H1 (cell line): ENCODE data around the gene LYVE1. TPM values are rescaled to one million over a fixed set of nuclear protein-coding genes. Genes with fewer than 3 reads are reported as not detected.

Source experiments
- CTCF ChIA-PET: fragments of 300-600 bp; sonication (Branson Sonifier 250); formaldehyde crosslinking; loops from one replicate; lab custom pipeline; 2021; ENCODE audit not compliant: partially characterized antibody; lab: Charles Lee
- POLR2A ChIA-PET: fragments of 300-600 bp; sonication (Branson Sonifier 250); formaldehyde crosslinking; loops from one replicate; lab custom pipeline; 2021; ENCODE audit warnings: inconsistent platforms; ENCODE audit not compliant: partially characterized antibody; lab: Charles Lee
- DNase-seq, 2 experiments: peaks; one replicate each; pipeline versions ENCODE4 v3.0.0 to v3.0.0-alpha.2; 2010 to 2022; ENCODE audit warnings: low spot score in 2 of 2, low read depth in 1 of 2, mixed read lengths in 1 of 2
- FAIRE-seq: peaks from 2 replicates; lab custom pipeline; 2011; peaks lifted over from hg19 to GRCh38; lab: Jason Lieb, UNC
- H2AFZ ChIP-seq: 2 replicates; pipeline ENCODE4 v1.8.1; 2012; ENCODE audit warnings: low read length, inconsistent platforms
- H2AK5ac ChIP-seq: 2 replicates; pipeline ENCODE4 v1.6.1; 2013; ENCODE audit warnings: low read depth, low read length
- H2BK120ac ChIP-seq: replicated peaks from 2 replicates; pipeline ENCODE3; 2013; ENCODE audit warnings: low read depth, low read length, inconsistent platforms
- H2BK12ac ChIP-seq: 2 replicates; pipeline ENCODE4 v1.6.1; 2013; ENCODE audit warnings: low read depth, low read length
- H2BK15ac ChIP-seq: 2 replicates; pipeline ENCODE4 v1.6.1; 2013; ENCODE audit warnings: low read length
- H2BK20ac ChIP-seq: 2 replicates; pipeline ENCODE4 v1.6.1; 2013; ENCODE audit warnings: low read length
- H2BK5ac ChIP-seq: 2 replicates; pipeline ENCODE4 v1.6.1; 2013; ENCODE audit warnings: low read depth, low read length
- H3K14ac ChIP-seq: 2 replicates; pipeline ENCODE4 v1.6.1; 2013; ENCODE audit warnings: inconsistent platforms; ENCODE audit not compliant: insufficient read length
- H3K18ac ChIP-seq: 2 replicates; pipeline ENCODE4 v1.6.1; 2013; ENCODE audit warnings: low read length; ENCODE audit errors: extremely low read depth
- H3K23ac ChIP-seq: 2 replicates; pipeline ENCODE4 v1.6.1; 2013; ENCODE audit warnings: inconsistent platforms; ENCODE audit not compliant: insufficient read length
- H3K23me2 ChIP-seq: 2 replicates; pipeline ENCODE4 v1.6.1; 2013; ENCODE audit warnings: low read depth, low read length
- H3K27ac ChIP-seq: 2 replicates; pipeline ENCODE4 v1.6.1; 2011; ENCODE audit warnings: low read depth, low read length, inconsistent platforms
- H3K27me3 ChIP-seq, 4 experiments: replicated peaks in 1 of 4; 1 replicate in 1 of 4; 2 replicates in 3 of 4; pipeline versions ENCODE4 v1.6.1 to v1.8.1; 2011 to 2013; ENCODE audit warnings: low read length in 3 of 4, mild to moderate bottlenecking in 3 of 4, inconsistent platforms in 2 of 4, mixed read lengths in 2 of 4, moderate library complexity in 1 of 4; ENCODE audit not compliant: control insufficient read depth in 3 of 4, insufficient read depth in 3 of 4; ENCODE audit errors: extremely low read depth in 1 of 4
- H3K36me3 ChIP-seq, 4 experiments: 2 replicates each; pipeline versions ENCODE4 v1.6.1 to v1.8.1; 2011 to 2013; ENCODE audit warnings: mild to moderate bottlenecking in 4 of 4, low read length in 3 of 4, moderate library complexity in 2 of 4, control low read depth in 1 of 4, inconsistent platforms in 1 of 4; ENCODE audit not compliant: insufficient read depth in 4 of 4, control insufficient read depth in 2 of 4
- H3K4ac ChIP-seq: replicated peaks from 2 replicates; pipeline ENCODE3; 2013; ENCODE audit warnings: low read length, low read depth, mixed read lengths, inconsistent platforms; ENCODE audit not compliant: insufficient read length
- H3K4me1 ChIP-seq, 4 experiments: replicated peaks in 1 of 4; 1 replicate in 1 of 4; 2 replicates in 3 of 4; pipeline versions ENCODE4 v1.6.1 to v1.8.1; 2011 to 2013; ENCODE audit warnings: low read length in 3 of 4, inconsistent platforms in 2 of 4, mixed read lengths in 1 of 4; ENCODE audit not compliant: insufficient read depth in 4 of 4, control insufficient read depth in 3 of 4
- H3K4me2 ChIP-seq, 2 experiments: 2 replicates each; pipeline versions ENCODE4 v1.6.1 to v1.8.1; 2011 to 2013; ENCODE audit warnings: low read depth in 2 of 2, low read length in 2 of 2, control low read depth in 1 of 2, inconsistent platforms in 1 of 2, mild to moderate bottlenecking in 1 of 2; ENCODE audit not compliant: insufficient read depth in 1 of 2
- H3K4me3 ChIP-seq, 4 experiments: fragments of 200-600, 300-600 bp in 1 of 4; sonication (generic), shearing (Covaris generic), sonication (Bioruptor Twin) in 1 of 4; 2 replicates each; pipeline versions ENCODE4 v1.5.1 to v1.8.1; 2011 to 2016; ENCODE audit warnings: low read length in 4 of 4, low read depth in 3 of 4, control low read depth in 2 of 4, inconsistent platforms in 2 of 4, mild to moderate bottlenecking in 2 of 4, mixed read lengths in 1 of 4, moderate library complexity in 1 of 4; ENCODE audit not compliant: insufficient read depth in 2 of 4; ENCODE audit errors: extremely low read depth in 1 of 4
- H3K56ac ChIP-seq: replicated peaks from 2 replicates; pipeline ENCODE3; 2013; ENCODE audit warnings: low read depth, mild to moderate bottlenecking, mixed read lengths, low read length, inconsistent platforms; ENCODE audit not compliant: insufficient read length
- H3K79me1 ChIP-seq: 2 replicates; pipeline ENCODE4 v1.6.1; 2013; ENCODE audit warnings: low read depth, low read length, control low read depth
- H3K79me2 ChIP-seq, 2 experiments: 2 replicates each; pipeline versions ENCODE4 v1.6.1 to v1.8.1; 2012 to 2013; ENCODE audit warnings: low read length in 2 of 2, mild to moderate bottlenecking in 2 of 2, inconsistent platforms in 1 of 2; ENCODE audit not compliant: insufficient read depth in 2 of 2, control insufficient read depth in 1 of 2
- H3K9ac ChIP-seq, 4 experiments: replicated peaks in 1 of 4; 1 replicate in 1 of 4; 2 replicates in 3 of 4; pipeline versions ENCODE4 v1.6.1 to v1.8.1; 2011 to 2013; ENCODE audit warnings: low read depth in 3 of 4, low read length in 3 of 4, control low read depth in 2 of 4, mild to moderate bottlenecking in 2 of 4, moderate library complexity in 2 of 4, inconsistent platforms in 1 of 4; ENCODE audit errors: extremely low read depth in 1 of 4
- H3K9me3 ChIP-seq, 2 experiments: 2 replicates each; pipeline versions ENCODE4 v1.6.1 to v1.8.1; 2012 to 2013; ENCODE audit warnings: mild to moderate bottlenecking in 2 of 2, moderate library complexity in 2 of 2, control low read depth in 1 of 2, inconsistent platforms in 1 of 2, low read depth in 1 of 2, low read length in 1 of 2, mixed read lengths in 1 of 2; ENCODE audit not compliant: insufficient read depth in 2 of 2
- H4K20me1 ChIP-seq, 2 experiments: replicated peaks in 1 of 2; 2 replicates each; pipeline versions ENCODE3 to v1.8.1; 2011 to 2013; ENCODE audit warnings: inconsistent platforms in 2 of 2, low read length in 2 of 2, mild to moderate bottlenecking in 1 of 2; ENCODE audit not compliant: insufficient read depth in 2 of 2, control insufficient read depth in 1 of 2
- H4K5ac ChIP-seq: 2 replicates; pipeline ENCODE4 v1.6.1; 2013; ENCODE audit warnings: low read length, low read depth, mixed read lengths, inconsistent platforms; ENCODE audit not compliant: insufficient read length
- H4K8ac ChIP-seq: 2 replicates; pipeline ENCODE4 v1.8.0; 2013; ENCODE audit warnings: mild to moderate bottlenecking, moderate library complexity, low read length, inconsistent platforms; ENCODE audit not compliant: insufficient read depth; ENCODE audit errors: extremely low read depth
- H4K91ac ChIP-seq: replicated peaks from 2 replicates; pipeline ENCODE3; 2013; ENCODE audit warnings: low read length, mixed read lengths, inconsistent platforms; ENCODE audit not compliant: insufficient read length
- ATF2 ChIP-seq: IDR thresholded peaks from 2 replicates; pipeline ENCODE4 v1.6.1; 2012; ENCODE audit warnings: low read length, inconsistent platforms
- BRCA1 ChIP-seq: IDR thresholded peaks from 2 replicates; pipeline ENCODE4 v1.6.1; 2012; ENCODE audit warnings: low read depth, low read length, improper control_type of control experiment
- CHD1 ChIP-seq: IDR thresholded peaks from 2 replicates; pipeline ENCODE4 v1.6.1; 2012; ENCODE audit warnings: low read depth, low read length, improper control_type of control experiment
- CTBP2 ChIP-seq: IDR thresholded peaks from 2 replicates; pipeline ENCODE4 v1.7.0; 2011; ENCODE audit warnings: borderline replicate concordance, mild to moderate bottlenecking, moderate library complexity, mixed read lengths, low read length; ENCODE audit not compliant: insufficient read depth, insufficient read length
- HDAC2 ChIP-seq, 2 experiments: fragments of 300-600 bp in 1 of 2; sonication (generic) in 1 of 2; IDR thresholded peaks; 2 replicates each; pipeline ENCODE4 v1.6.1; 2011 to 2012; ENCODE audit warnings: low read depth in 2 of 2, low read length in 2 of 2, mild to moderate bottlenecking in 2 of 2, moderate library complexity in 2 of 2, borderline replicate concordance in 1 of 2, inconsistent platforms in 1 of 2
- RBBP5 ChIP-seq: IDR thresholded peaks from 2 replicates; pipeline ENCODE4 v1.7.1; 2012; ENCODE audit warnings: low read depth, mild to moderate bottlenecking, inconsistent platforms, low read length, moderate library complexity, borderline replicate concordance
- RFX5 ChIP-seq: IDR thresholded peaks from 2 replicates; pipeline ENCODE4 v1.6.1; 2011; ENCODE audit warnings: low read depth, low read length, improper control_type of control experiment, borderline replicate concordance
- SRF ChIP-seq: IDR thresholded peaks from 2 replicates; pipeline ENCODE4 v1.6.1; 2011; ENCODE audit warnings: mild to moderate bottlenecking, low read depth, low read length, moderate library complexity
- WGBS, 2 experiments: shearing (Covaris generic) in 1 of 2; methylation state at CpG; one replicate each; pipeline versions ENCODE4 v1.1.6 to v1.1.7; 2013 to 2015; ENCODE audit warnings: low lambda C conversion rate in 2 of 2, mixed read lengths in 2 of 2, inconsistent platforms in 1 of 2, low coverage in 1 of 2, missing lambda C conversion rate in 1 of 2; ENCODE audit not compliant: insufficient replicate concordance in 2 of 2, insufficient coverage in 1 of 2, insufficient read length in 1 of 2; ENCODE audit errors: extremely low coverage in 1 of 2, missing lambda C conversion rate in 1 of 2; 5-methylcytosine and 5-hydroxymethylcytosine counted together
- polyA plus RNA-seq, 7 experiments: library from polyadenylated mRNA; depleted of rRNA in 3 of 7; stranded (reverse) in 5 of 7; unstranded in 2 of 7; fragments of >200 nt in 5 of 7; fragments of 200-250 nt in 2 of 7; gene quantifications; 1 replicate in 5 of 7; 2 replicates in 1 of 7; 4 replicates in 1 of 7; pipeline versions ENCODE4 v1.2.1 to v1.2.3, GENCODE V29; 2011 to 2013; ENCODE audit warnings: missing spikeins in 2 of 7, mixed read lengths in 2 of 7
- total RNA-seq: library from RNA; stranded (reverse); fragmentation: NEBNext Ultra II Directional; extraction: Animal tissue kit (Norgen Biotek cat#: 25700); gene quantifications from 2 replicates; pipeline ENCODE4 v1.2.1, GENCODE V29; 2021
- TF ChIP-seq, protein P1 (sequence below): IDR thresholded peaks from 2 replicates; pipeline ENCODE4 v1.6.1; 2011; ENCODE audit warnings: low read depth, mild to moderate bottlenecking, low read length; ENCODE audit not compliant: insufficient read depth

The LYVE1 gene
- total and polyA plus RNA-seq, 2 of the 8 experiments (the other 6 are each of a cell fraction or from before 2014, with no cell fraction given) = 0.09 TPM; not detected in 1

- H3K23ac ChIP-seq = no peak overlapping the region
- no peaks in the 10 kb centered on the region; a peak in 1 of 4 replicates for H3K79me2 ChIP-seq
- ChIA-PET CTCF (interaction anchor here (1.2 to 6.3 kb wide), 6 partner anchors 14 to 39 kb away, joined by 3 to 29 read pairs (median 6); no protein-coding TSS in a partner anchor), POLR2A (no interaction called here)
- no peak overlapping the region for H2AFZ ChIP-seq
- H3K9me3 ChIP-seq = no peaks in the 10 kb centered on the region
- FAIRE-seq = no peak
- H3K27me3 ChIP-seq = no peaks in the 10 kb centered on the region
- H3K9ac ChIP-seq = no peak overlapping the region
- no peak for DNase-seq
- no peak overlapping the region for H3K56ac ChIP-seq
- H2AK5ac ChIP-seq = no peak overlapping the region
- no peak overlapping the region for H2BK20ac ChIP-seq
- H3K27ac ChIP-seq = no peak overlapping the region
- H2BK15ac ChIP-seq = no peak overlapping the region
- H4K8ac ChIP-seq = no peak overlapping the region
- H3K4me3 ChIP-seq = no peak overlapping the region
- 87% methylated on average over 5 of the region's 5 CpGs; no CpG with 5 or more reads in 1 of the 2 experiments for WGBS, 2 experiments
- no peak overlapping the region for H4K5ac ChIP-seq
- H2BK12ac ChIP-seq = no peak overlapping the region
- no peaks in the 10 kb centered on the region for H3K36me3 ChIP-seq
- H3K79me1 ChIP-seq = no peaks in the 10 kb centered on the region
- no peaks in the 10 kb centered on the region for H4K20me1 ChIP-seq
- no peak overlapping the region for H4K91ac ChIP-seq
- H3K4me1 ChIP-seq = peaks cover 0 to 12% (median 6%) of the 10 kb centered on the region in 4 experiments; a peak in 5 of 7 replicates
- no peak overlapping the region for H2BK5ac ChIP-seq
- H2BK120ac ChIP-seq = no peak overlapping the region
- no peak overlapping the region for H3K4ac ChIP-seq
- no peak overlapping the region for H3K14ac ChIP-seq
- H3K4me2 ChIP-seq = no peak overlapping the region
- H3K23me2 ChIP-seq = no peaks in the 10 kb centered on the region
- no peak overlapping the region for H3K18ac ChIP-seq
- TF ChIP-seq ATF2 (no peak), HDAC2 (IDR thresholded peaks at IDR 0.05; ENCODE audit: borderline replicate concordance in 1 of 2, low read depth in 2 of 2, low read length in 2 of 2) (no peak), RBBP5 (no peak), SRF (no peak), CTBP2 (no peak), RFX5 (no peak), CHD1 (no peak), BRCA1 (no peak)
- TF ChIP-seq, protein P1, sequence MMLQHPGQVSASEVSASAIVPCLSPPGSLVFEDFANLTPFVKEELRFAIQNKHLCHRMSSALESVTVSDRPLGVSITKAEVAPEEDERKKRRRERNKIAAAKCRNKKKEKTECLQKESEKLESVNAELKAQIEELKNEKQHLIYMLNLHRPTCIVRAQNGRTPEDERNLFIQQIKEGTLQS = no peak
Observed at GRCh38 chr11:10603721-10604297, 35.3 kb upstream of the LYVE1 start.
